Mammary microvascular endothelial cell (primary cell): Measurements from ENCODE around the gene CLEC1B. TPM values are rescaled to one million over a fixed set of nuclear protein-coding genes. Genes with fewer than 3 reads are reported as not detected.

ENCODE experiments used
- total RNA-seq: library from RNA; depleted of rRNA; stranded (reverse); fragments of >200 nt; gene quantifications from 2 replicates; pipeline ENCODE4 v1.2.3, GENCODE V29; 2015

The CLEC1B gene
- not detected in 2 replicates for total RNA-seq

GRCh38 chr12:9999016-9999415 lies at the start of gene CLEC1B:
CLEC1B (minus strand) TSS chr12:9999121; CDS start chr12:9999100, 21 bp downstream.

DNA sequence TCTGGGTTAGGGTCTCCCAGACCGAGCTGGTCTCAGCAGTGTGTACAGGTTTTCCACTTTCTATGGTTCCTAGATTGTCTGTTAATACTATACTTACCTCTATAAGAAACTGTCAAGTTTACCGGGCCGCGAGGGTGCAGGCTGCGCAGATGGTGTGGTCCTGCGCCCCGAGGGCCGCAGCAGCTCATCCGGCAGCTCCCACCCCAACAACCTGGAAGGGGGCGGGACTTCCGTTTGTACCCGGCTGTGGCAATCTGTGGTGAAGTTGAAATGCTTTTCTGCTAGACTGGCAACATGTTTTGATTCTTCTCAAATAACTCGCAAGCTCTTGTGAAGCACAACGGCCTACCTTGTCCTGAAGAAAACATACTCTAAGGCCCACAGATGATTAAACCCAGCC lies 31.5 kb upstream of the CLEC1B start, which contains the start of gene CLEC9A:
Gene CLEC9A (plus strand): TSS at position 237 of the 400 bp plus-strand sequence. CDS start 22,006 bp downstream, outside the sequence.

DNA sequence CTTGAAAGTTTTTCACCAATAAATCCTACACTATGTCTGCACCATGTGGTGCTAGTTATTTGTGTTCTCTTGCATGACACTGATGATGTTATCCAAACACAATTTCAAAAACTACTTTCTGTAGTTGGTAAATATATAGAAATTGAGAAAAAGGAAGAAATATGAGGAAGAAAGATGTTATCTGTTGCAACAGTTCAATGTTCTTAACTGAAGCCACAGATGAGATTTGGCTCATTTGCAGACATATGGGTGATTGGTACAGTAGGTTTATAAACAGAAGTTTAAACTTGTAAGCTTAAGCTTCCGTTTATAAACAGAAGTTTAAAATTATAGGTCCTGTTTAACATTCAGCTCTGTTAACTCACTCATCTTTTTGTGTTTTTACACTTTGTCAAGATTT lies 27.7 kb downstream of the CLEC1B start, which contains the start of gene CLEC12A:
Gene CLEC12A (plus strand): TSS at position 229 of the 400 bp plus-strand sequence. CDS start 188 bp downstream, outside the sequence.

Other genes with a start within 250 kb of the CLEC1B start
- 0.25 and 0.40 TPM in 2 replicates for gene CD69, start 238.2 kb downstream of the CLEC1B start, total RNA-seq
- not detected in 2 replicates for gene KLRF1, start 171.6 kb downstream of the CLEC1B start, total RNA-seq
- 64.1 and 69.2 TPM in 2 replicates for gene CLEC2B, start 129.8 kb downstream of the CLEC1B start, total RNA-seq
- not detected in 2 replicates for gene KLRF2, start 117.6 kb downstream of the CLEC1B start, total RNA-seq
- gene CLEC2A, start 66.8 kb downstream of the CLEC1B start, total RNA-seq, result not detected in 2 replicates
- gene CLEC12A, start 27.7 kb downstream of the CLEC1B start, total RNA-seq, result not detected in 2 replicates
- 1.3 TPM in 1 of 2 replicates, not detected in the other for gene CLEC12B, start 11.5 kb upstream of the CLEC1B start, total RNA-seq
- not detected in 2 replicates for gene CLEC9A, start 31.6 kb upstream of the CLEC1B start, total RNA-seq
- 21.0 and 33.7 TPM in 2 replicates for gene CLEC1A, start 99.9 kb upstream of the CLEC1B start, total RNA-seq
- gene CLEC7A, start 131.1 kb upstream of the CLEC1B start, total RNA-seq, result not detected in 2 replicates
- not detected in 2 replicates for gene OLR1, start 173.0 kb upstream of the CLEC1B start, total RNA-seq
- not detected in 2 replicates for gene TMEM52B, start 179.9 kb upstream of the CLEC1B start, total RNA-seq
- gene GABARAPL1, start 213.8 kb upstream of the CLEC1B start, total RNA-seq, result 27.2 and 29.2 TPM in 2 replicates